Measurements from ENCODE around the gene PPFIA2. TPM values are rescaled to one million over a fixed set of nuclear protein-coding genes. Genes with fewer than 3 reads are reported as not detected.

PPFIA2 gene
- total RNA-seq, 1 donor from 2014 or later, result not detected

DNA sequence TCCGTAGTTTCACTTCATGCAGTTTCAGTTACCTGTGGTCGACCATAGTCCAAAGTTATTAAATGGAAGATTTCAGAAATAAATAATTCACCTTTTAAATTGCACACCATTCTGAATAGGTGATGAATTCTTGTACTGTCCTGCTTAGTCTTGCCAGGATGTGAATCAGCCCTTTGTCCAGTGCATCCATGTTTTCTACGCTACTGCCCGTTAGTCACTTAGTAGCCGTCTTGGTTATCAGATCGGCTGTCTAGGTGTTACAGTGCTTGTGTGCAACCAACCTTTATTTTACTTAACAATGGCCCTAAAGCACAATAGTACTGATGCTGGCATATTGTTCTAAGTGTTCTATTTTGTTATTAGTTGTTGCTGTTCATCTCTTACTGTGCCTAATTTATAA lies 534.5 kb downstream of the PPFIA2 start:
- no peaks in the 10 kb centered on the region for H3K36me3 Mint-ChIP-seq (ENCODE audit: low read depth, unreplicated experiment)
- TF ChIP-seq, protein P1, sequence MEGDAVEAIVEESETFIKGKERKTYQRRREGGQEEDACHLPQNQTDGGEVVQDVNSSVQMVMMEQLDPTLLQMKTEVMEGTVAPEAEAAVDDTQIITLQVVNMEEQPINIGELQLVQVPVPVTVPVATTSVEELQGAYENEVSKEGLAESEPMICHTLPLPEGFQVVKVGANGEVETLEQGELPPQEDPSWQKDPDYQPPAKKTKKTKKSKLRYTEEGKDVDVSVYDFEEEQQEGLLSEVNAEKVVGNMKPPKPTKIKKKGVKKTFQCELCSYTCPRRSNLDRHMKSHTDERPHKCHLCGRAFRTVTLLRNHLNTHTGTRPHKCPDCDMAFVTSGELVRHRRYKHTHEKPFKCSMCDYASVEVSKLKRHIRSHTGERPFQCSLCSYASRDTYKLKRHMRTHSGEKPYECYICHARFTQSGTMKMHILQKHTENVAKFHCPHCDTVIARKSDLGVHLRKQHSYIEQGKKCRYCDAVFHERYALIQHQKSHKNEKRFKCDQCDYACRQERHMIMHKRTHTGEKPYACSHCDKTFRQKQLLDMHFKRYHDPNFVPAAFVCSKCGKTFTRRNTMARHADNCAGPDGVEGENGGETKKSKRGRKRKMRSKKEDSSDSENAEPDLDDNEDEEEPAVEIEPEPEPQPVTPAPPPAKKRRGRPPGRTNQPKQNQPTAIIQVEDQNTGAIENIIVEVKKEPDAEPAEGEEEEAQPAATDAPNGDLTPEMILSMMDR (IDR thresholded peaks at IDR 0.05; ENCODE audit: unreplicated experiment), result no peak
- H3K9me3 Mint-ChIP-seq (ENCODE audit: unreplicated experiment), result no peaks in the 10 kb centered on the region
- no peaks in the 10 kb centered on the region for H3K4me1 Mint-ChIP-seq (ENCODE audit: unreplicated experiment)
- no peak for DNase-seq (ENCODE audit: low spot score)
- H3K4me3 Mint-ChIP-seq (ENCODE audit: unreplicated experiment), result no peak overlapping the region
- H3K27me3 Mint-ChIP-seq (ENCODE audit: unreplicated experiment), result no peaks in the 10 kb centered on the region
- no peak overlapping the region for H3K27ac Mint-ChIP-seq (ENCODE audit: unreplicated experiment)

DNA sequence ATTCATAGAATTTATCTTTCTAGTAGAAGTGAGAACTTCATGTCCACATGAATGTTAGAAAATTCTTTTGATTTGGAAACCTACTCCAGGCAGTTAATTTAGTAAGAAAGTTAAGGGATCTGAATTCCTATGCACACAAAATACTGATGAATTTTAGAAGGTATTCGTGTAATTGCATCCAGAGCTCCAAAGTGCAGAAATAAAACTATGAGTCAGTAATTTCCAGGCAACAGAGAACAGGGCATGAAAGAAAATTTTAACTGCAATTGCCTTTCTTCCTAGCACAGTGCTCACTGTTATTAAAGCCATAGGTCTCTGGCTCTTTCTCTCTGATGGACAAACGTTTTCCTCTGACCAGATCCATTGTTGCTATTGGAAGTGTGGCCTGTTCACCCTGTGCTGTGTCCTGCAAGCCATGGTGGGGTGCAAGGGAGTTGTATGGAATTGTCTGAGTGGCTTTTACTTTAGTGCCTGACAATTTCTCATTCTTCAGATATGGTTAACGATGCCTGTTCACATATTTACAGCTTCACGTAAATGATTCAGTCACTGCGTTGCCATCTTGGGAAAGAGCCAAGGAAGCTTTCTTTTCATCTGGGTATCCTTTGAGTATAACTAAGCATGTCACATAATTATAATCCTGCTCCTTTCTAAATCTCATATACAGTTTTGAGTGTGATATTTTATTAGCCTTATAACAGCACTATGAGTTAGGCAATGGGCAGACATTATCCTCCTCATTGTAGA lies 536.1 kb downstream of the PPFIA2 start:
- TF ChIP-seq, protein P1 (IDR thresholded peaks at IDR 0.05; ENCODE audit: unreplicated experiment), result no peak
- Mint-ChIP-seq H3K9me3 (ENCODE audit: unreplicated experiment) (no peaks in the 10 kb centered on the region), H3K36me3 (ENCODE audit: low read depth, unreplicated experiment) (no peaks in the 10 kb centered on the region), H3K4me3 (ENCODE audit: unreplicated experiment) (no peak overlapping the region), H3K27me3 (ENCODE audit: unreplicated experiment) (no peaks in the 10 kb centered on the region), H3K4me1 (ENCODE audit: unreplicated experiment) (no peaks in the 10 kb centered on the region), H3K27ac (ENCODE audit: unreplicated experiment) (no peak overlapping the region)
- DNase-seq (ENCODE audit: low spot score), result no peak

DNA sequence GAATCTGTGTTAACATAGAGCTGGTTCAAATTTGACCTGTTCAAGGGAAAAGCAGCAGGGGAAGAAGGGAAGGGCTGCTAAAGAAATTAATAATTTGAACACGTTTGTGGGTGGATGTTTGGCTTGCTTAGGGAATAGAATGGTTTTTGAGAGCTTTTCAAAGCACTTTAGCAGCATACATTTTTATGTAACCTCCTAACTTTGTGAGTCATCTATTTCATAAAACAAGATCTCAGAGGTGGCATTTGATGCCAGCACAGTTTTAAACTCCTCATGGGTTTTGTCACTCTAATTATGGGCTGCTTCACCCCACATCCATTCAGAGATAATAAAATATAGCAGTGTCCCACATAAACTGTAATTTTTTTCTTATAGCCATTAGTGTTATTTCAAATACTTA lies 537.5 kb downstream of the PPFIA2 start:
- H3K36me3 Mint-ChIP-seq (ENCODE audit: low read depth, unreplicated experiment), result no peaks in the 10 kb centered on the region
- TF ChIP-seq, protein P1 (IDR thresholded peaks at IDR 0.05; ENCODE audit: unreplicated experiment), result no peak
- H3K27me3 Mint-ChIP-seq (ENCODE audit: unreplicated experiment), result no peaks in the 10 kb centered on the region
- no peak overlapping the region for H3K27ac Mint-ChIP-seq (ENCODE audit: unreplicated experiment)
- H3K4me3 Mint-ChIP-seq (ENCODE audit: unreplicated experiment), result no peak overlapping the region
- no peaks in the 10 kb centered on the region for H3K9me3 Mint-ChIP-seq (ENCODE audit: unreplicated experiment)
- H3K4me1 Mint-ChIP-seq (ENCODE audit: unreplicated experiment), result no peaks in the 10 kb centered on the region
- DNase-seq (ENCODE audit: low spot score), result no peak

DNA sequence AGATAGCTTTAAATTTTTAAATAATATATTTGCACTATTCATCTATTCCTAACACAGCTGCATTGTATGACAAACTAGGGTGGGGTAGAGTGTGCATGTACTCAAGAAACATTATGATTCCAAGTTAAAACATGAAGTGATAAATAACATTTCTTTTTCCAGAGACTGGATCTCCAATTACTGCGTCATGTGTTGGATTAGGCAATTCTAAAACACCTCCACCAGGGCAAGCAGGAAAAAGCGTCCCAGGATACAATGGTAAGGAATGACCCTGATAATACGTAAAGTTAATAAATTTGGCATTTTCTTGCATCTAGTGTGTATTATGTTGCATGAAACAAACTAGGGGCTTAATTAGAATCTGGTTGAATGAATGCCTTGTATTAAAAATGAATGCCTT lies 542.4 kb downstream of the PPFIA2 start:
- TF ChIP-seq, protein P1 (IDR thresholded peaks at IDR 0.05; ENCODE audit: unreplicated experiment), result no peak
- H3K27ac Mint-ChIP-seq (ENCODE audit: unreplicated experiment), result no peak overlapping the region
- no peaks in the 10 kb centered on the region for H3K9me3 Mint-ChIP-seq (ENCODE audit: unreplicated experiment)

DNA sequence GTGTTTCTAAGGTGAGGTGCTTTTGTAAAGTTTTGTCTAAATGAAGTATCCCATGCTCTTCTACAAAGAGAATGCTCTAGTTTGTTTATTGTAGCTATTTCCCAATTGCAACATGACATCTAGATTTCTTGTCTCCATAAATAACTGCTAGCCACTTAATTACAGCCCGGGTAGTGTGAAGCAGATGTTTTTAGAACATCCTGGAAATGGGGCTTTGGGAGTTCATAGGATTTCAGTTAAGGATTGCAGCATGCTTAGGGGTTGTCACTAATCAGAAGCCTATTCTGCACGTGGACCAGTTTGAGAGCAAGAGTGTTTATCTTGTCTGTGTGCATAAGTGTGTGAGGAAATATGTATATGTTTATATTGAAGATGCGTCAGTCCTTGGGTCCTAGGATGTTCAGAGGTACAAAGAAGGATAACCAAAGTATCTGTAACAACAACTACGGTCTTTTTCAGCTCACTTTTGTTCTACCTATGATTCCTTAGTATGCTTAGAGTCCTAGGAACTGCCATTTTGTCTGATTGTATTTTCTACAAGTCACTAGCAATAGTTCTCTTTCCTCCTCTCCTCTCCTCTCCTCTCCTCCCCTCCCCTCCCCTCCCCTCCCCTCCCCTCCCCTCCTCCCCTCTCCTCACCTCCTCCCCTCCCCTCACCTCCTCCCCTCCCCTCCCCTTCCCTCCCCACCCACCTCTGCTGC lies 546.0 kb downstream of the PPFIA2 start:
- no peak overlapping the region for H3K27ac Mint-ChIP-seq (ENCODE audit: unreplicated experiment)
- H3K4me1 Mint-ChIP-seq (ENCODE audit: unreplicated experiment), result peaks cover 3% of the 10 kb centered on the region
- H3K4me3 Mint-ChIP-seq (ENCODE audit: unreplicated experiment), result no peak overlapping the region
- no peaks in the 10 kb centered on the region for H3K36me3 Mint-ChIP-seq (ENCODE audit: low read depth, unreplicated experiment)
- no peaks in the 10 kb centered on the region for H3K27me3 Mint-ChIP-seq (ENCODE audit: unreplicated experiment)
- TF ChIP-seq, protein P1 (IDR thresholded peaks at IDR 0.05; ENCODE audit: unreplicated experiment), result no peak
- H3K9me3 Mint-ChIP-seq (ENCODE audit: unreplicated experiment), result no peaks in the 10 kb centered on the region
- DNase-seq (ENCODE audit: low spot score), result no peak

More for the DNA sequence above, 542.4 kb downstream of the PPFIA2 start:
- Mint-ChIP-seq H3K36me3 (ENCODE audit: low read depth, unreplicated experiment) (no peaks in the 10 kb centered on the region), H3K4me3 (ENCODE audit: unreplicated experiment) (no peak overlapping the region), H3K27me3 (ENCODE audit: unreplicated experiment) (no peaks in the 10 kb centered on the region), H3K4me1 (ENCODE audit: unreplicated experiment) (peaks cover 2% of the 10 kb centered on the region)
- no peak for DNase-seq (ENCODE audit: low spot score)

All from endothelial cell (in vitro differentiated cells).